Activated T-cell treated with anti-CD3 and anti-CD28 coated beads, Interleukin-2, amount 50 U/mL, for 24 hours (primary cell): Measurements from ENCODE around the gene BLOC1S3.

Experiments
- DNase-seq: peaks from one replicate; pipeline ENCODE4 v3.0.0-alpha.2; 2020
- H3K27ac Mint-ChIP-seq: 2 replicates; pipeline ENCODE4 v1.8.0; 2020; ENCODE audit warnings: mild to moderate bottlenecking, mixed read lengths
- H3K27me3 Mint-ChIP-seq: 2 replicates; pipeline ENCODE4 v1.8.0; 2020; ENCODE audit warnings: mixed read lengths
- H3K36me3 Mint-ChIP-seq: 2 replicates; pipeline ENCODE4 v1.8.0; 2020; ENCODE audit warnings: low read depth, mixed read lengths
- H3K4me1 Mint-ChIP-seq: 2 replicates; pipeline ENCODE4 v1.8.0; 2020; ENCODE audit warnings: low read depth, mixed read lengths
- H3K4me3 Mint-ChIP-seq: 2 replicates; pipeline ENCODE4 v1.8.0; 2020; ENCODE audit warnings: mild to moderate bottlenecking, moderate library complexity, mixed read lengths
- H3K9me3 Mint-ChIP-seq: 2 replicates; pipeline ENCODE4 v1.8.0; 2020; ENCODE audit warnings: mixed read lengths

BLOC1S3 gene

DNA sequence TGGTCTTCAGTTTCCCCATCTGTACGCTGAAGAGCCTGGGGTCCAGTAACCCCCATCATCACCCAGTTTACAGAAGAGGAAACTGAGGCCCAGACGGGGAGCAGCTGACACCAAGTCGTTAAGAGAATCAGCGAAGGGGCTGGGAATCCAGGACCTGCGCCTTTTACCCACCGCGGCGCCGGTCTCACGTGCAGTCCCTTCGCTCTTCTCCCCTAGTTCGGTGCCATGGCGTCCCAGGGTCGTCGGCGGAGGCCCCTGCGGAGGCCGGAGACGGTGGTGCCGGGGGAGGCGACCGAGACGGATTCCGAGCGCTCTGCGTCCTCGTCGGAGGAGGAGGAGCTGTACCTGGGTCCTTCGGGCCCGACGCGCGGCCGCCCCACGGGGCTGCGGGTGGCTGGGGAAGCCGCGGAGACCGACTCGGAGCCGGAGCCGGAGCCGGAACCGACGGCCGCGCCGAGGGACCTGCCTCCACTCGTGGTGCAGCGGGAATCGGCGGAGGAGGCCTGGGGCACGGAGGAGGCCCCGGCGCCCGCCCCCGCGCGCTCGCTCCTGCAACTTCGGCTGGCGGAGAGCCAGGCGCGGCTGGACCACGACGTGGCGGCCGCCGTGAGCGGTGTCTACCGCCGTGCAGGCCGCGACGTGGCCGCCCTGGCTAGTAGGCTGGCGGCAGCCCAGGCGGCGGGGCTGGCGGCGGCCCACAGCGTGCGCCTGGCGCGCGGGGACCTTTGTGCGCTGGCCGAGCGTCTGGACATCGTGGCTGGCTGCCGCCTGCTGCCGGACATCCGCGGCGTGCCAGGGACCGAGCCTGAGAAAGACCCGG, 698 bp downstream of the BLOC1S3 start:
- no peaks in the 10 kb centered on the region for H3K9me3 Mint-ChIP-seq
- peak overlapping the region; percentile 95 for H3K4me3 Mint-ChIP-seq
- H3K36me3 Mint-ChIP-seq, result peaks cover 25% of the 10 kb centered on the region
- H3K27me3 Mint-ChIP-seq, result no peaks in the 10 kb centered on the region
- DNase-seq, result peak; percentile 70
- H3K4me1 Mint-ChIP-seq, result peaks cover 34% of the 10 kb centered on the region
- peak overlapping the region; percentile 97 for H3K27ac Mint-ChIP-seq

DNA sequence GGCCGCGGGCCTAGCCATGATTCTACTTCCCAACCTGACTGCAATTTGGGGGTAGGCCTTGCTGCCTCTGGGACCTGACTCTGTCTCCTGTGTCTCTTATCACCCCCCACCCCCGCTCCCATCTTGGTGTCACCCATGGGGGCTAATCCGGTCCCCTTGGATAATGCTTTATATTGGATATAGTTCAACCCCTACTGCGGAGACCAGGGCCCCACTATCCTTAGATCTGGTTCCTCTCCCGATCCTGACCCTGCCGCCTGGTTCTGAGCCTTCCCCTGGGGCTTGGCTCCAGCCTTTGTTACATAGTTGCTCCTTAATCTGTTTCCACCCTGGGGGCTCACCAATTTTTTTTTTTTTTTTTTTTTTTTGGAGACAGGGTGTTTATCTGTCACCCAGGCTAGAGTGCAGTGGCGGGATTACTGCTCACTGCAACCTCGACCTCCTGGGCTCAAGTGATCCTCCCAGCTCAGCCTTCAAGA, 1.3 kb downstream of the BLOC1S3 start:
- DNase-seq, result no peak
- H3K9me3 Mint-ChIP-seq, result no peaks in the 10 kb centered on the region
- peak overlapping the region; percentile 80 for H3K4me3 Mint-ChIP-seq
- peaks cover 34% of the 10 kb centered on the region for H3K4me1 Mint-ChIP-seq
- peak overlapping the region; percentile 84 for H3K27ac Mint-ChIP-seq
- peaks cover 25% of the 10 kb centered on the region for H3K36me3 Mint-ChIP-seq
- no peaks in the 10 kb centered on the region for H3K27me3 Mint-ChIP-seq

DNA sequence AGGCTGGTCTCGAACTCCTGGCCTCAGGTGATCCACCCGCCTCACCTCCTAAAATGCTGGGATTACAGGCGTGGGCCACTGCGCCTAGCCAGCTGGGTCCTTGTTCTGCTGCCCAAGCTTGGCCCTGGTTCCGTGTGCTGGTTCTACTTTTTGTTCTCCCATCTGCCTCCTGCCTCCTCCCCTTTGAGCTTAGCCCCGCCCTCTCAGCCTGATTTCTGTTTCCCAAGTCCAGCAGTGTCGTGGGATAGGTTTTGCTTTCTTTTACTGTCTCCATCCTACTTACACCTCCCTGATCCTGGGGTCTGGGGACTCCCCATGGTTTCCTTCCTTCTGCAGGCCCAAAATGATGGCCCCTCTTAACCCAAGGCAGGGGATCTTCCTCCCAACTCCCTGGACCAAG, 2.4 kb downstream of the BLOC1S3 start:
- no peak for DNase-seq
- Mint-ChIP-seq H3K9me3 (no peaks in the 10 kb centered on the region), H3K4me3 (peak overlapping the region; percentile 80), H3K4me1 (peaks cover 28% of the 10 kb centered on the region), H3K27me3 (no peaks in the 10 kb centered on the region), H3K27ac (peak overlapping the region; percentile 80), H3K36me3 (peaks cover 25% of the 10 kb centered on the region)

- peaks cover 22% of the 10 kb centered on the region for H3K36me3 Mint-ChIP-seq
- H3K27me3 Mint-ChIP-seq, result no peaks in the 10 kb centered on the region
- H3K4me1 Mint-ChIP-seq, result peaks cover 23% of the 10 kb centered on the region
- H3K4me3 Mint-ChIP-seq, result no peak overlapping the region
- H3K9me3 Mint-ChIP-seq, result no peaks in the 10 kb centered on the region
- H3K27ac Mint-ChIP-seq, result no peak overlapping the region
- DNase-seq, result no peak
These were observed 4.2 kb downstream of the BLOC1S3 start for GRCh38 chr19:45182758-45183157.

- peaks cover 15% of the 10 kb centered on the region for H3K36me3 Mint-ChIP-seq
- no peak overlapping the region for H3K27ac Mint-ChIP-seq
- no peaks in the 10 kb centered on the region for H3K9me3 Mint-ChIP-seq
- no peaks in the 10 kb centered on the region for H3K27me3 Mint-ChIP-seq
- DNase-seq, result no peak
- H3K4me1 Mint-ChIP-seq, result peaks cover 22% of the 10 kb centered on the region
- H3K4me3 Mint-ChIP-seq, result no peak overlapping the region
These were observed 5.5 kb downstream of the BLOC1S3 start for GRCh38 chr19:45184115-45184514.

DNA sequence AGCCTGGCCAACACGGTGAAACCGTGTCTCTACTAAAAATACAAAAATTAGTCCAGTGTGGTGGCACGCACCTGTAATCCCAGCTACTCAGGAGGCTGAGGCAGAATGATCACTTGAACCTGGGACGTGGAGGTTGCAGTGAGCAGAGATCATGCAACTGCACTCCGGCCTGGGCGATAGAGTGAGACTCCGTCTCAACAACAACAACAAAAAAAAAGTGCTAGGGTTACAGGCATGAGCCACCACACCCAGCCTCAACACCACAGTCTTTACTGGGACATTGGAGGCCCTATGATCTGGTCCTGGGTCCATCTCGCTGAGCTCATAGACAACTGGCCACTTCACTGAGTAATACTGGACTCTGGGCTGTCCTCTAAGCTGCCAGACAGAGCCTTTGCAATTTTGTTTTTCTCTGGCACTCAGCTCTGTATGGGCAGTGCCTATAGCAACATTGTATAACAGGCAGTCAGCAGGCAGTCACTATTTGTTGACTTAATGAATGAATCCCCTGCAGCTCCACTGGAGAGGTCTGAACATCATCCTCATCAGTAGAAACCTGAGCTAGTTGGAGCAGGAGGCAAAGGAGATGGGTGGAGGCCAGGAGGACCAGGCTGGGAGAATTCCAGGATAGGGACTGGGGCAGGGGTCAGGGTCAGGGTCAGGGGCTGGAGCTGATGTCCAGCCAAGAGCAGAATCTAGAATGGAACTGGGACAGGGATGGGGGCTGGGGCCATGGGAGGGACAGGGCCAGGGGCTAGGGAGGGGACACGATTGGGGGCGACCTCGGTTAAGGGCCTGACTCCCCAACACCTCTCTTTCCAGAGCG, 8.1 kb downstream of the BLOC1S3 start:
- no peak overlapping the region for H3K27ac Mint-ChIP-seq
- no peaks in the 10 kb centered on the region for H3K9me3 Mint-ChIP-seq
- H3K4me1 Mint-ChIP-seq, result peaks cover 3% of the 10 kb centered on the region
- H3K36me3 Mint-ChIP-seq, result peaks cover 2% of the 10 kb centered on the region
- H3K4me3 Mint-ChIP-seq, result no peak overlapping the region
- no peak for DNase-seq
- no peaks in the 10 kb centered on the region for H3K27me3 Mint-ChIP-seq

- no peak for DNase-seq
- Mint-ChIP-seq H3K27ac (no peak overlapping the region), H3K9me3 (no peaks in the 10 kb centered on the region)
These were observed 9.0 kb downstream of the BLOC1S3 start for GRCh38 chr19:45187421-45188100.

DNA sequence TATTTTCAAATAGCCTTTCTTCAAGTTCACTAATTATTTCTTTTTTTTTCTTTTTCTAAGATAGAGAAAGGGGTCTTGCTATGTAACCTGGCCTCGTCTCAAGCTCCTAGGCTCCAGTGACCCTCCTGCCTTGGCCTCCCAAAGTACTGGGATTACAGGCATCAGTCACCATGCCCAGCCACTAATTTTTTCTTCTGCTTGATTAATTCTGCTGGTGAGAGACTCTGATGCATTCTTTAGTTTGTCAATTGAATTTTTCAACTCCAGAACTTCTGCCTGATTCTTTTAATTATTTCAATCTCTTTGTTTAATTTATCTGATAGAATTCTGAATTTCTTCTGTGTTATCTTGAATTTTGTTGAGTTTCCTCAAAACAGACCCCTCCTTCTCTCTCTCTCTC, 11.4 kb downstream of the BLOC1S3 start:
- Mint-ChIP-seq H3K4me3 (no peak overlapping the region), H3K27me3 (no peaks in the 10 kb centered on the region), H3K9me3 (no peaks in the 10 kb centered on the region), H3K36me3 (peaks cover 2% of the 10 kb centered on the region), H3K27ac (no peak overlapping the region), H3K4me1 (peaks cover 3% of the 10 kb centered on the region)
- DNase-seq, result no peak

More at GRCh38 chr19:45187421-45188100, 9.0 kb downstream of the BLOC1S3 start:
- H3K36me3 Mint-ChIP-seq, result peaks cover 2% of the 10 kb centered on the region
- no peaks in the 10 kb centered on the region for H3K27me3 Mint-ChIP-seq
- H3K4me3 Mint-ChIP-seq, result no peak overlapping the region
- H3K4me1 Mint-ChIP-seq, result peaks cover 3% of the 10 kb centered on the region

DNA sequence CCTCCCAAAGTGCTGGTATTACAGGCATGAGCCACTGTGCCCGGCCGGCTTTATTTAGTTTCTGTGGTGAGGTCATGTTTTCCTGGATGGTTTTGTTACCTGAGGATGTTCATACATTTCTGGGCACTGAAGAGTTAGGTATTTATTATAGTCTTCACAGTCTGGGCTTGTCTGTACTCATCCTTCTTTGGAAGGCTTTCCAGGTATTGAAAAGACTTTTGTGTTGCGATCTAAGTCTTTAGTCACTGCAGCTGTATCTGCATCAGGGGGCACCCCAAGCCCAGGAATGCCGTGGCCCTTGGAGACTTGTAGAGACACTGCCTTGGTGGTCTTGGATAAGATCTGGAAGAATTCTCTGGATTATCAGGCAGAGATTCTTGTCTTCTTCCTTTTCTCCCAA, 12.8 kb downstream of the BLOC1S3 start:
- Mint-ChIP-seq H3K27me3 (no peaks in the 10 kb centered on the region), H3K4me1 (peaks cover 3% of the 10 kb centered on the region), H3K9me3 (no peaks in the 10 kb centered on the region), H3K4me3 (no peak overlapping the region), H3K27ac (no peak overlapping the region), H3K36me3 (peaks cover 2% of the 10 kb centered on the region)
- DNase-seq, result no peak

- Mint-ChIP-seq H3K27me3 (no peaks in the 10 kb centered on the region), H3K9me3 (no peaks in the 10 kb centered on the region), H3K27ac (no peak overlapping the region), H3K4me1 (no peaks in the 10 kb centered on the region), H3K4me3 (no peak overlapping the region), H3K36me3 (no peaks in the 10 kb centered on the region)
- no peak for DNase-seq
These were observed 17.2 kb downstream of the BLOC1S3 start for GRCh38 chr19:45195764-45196163.

GRCh38 chr19:45200568-45200967, 22.0 kb downstream of the BLOC1S3 start:
- no peak overlapping the region for H3K27ac Mint-ChIP-seq
- H3K27me3 Mint-ChIP-seq, result no peaks in the 10 kb centered on the region
- no peaks in the 10 kb centered on the region for H3K4me1 Mint-ChIP-seq
- no peak for DNase-seq
- no peaks in the 10 kb centered on the region for H3K9me3 Mint-ChIP-seq
- H3K4me3 Mint-ChIP-seq, result no peak overlapping the region
- no peaks in the 10 kb centered on the region for H3K36me3 Mint-ChIP-seq

DNA sequence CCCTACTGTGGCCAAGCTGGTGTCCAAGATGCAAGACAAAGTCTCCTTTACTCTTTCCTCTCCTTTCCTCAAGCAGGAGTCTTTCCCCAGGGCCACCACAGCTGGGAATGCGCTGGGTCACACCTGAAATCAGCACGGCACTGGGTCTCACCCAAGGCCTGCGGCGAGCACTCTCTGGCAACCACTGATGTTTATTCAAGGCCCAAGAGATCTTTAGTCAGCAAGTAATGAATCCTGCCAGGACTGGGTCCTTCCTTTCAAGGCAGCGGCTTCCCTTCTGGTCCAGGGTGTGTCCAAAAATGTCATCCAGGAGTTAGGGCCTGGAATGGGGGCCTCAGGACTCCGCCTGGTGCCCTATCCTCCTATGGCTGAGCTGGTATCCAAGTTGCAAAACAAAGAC, 24.1 kb downstream of the BLOC1S3 start:
- no peak overlapping the region for H3K27ac Mint-ChIP-seq
- H3K9me3 Mint-ChIP-seq, result no peaks in the 10 kb centered on the region
- no peaks in the 10 kb centered on the region for H3K36me3 Mint-ChIP-seq
- H3K4me1 Mint-ChIP-seq, result no peaks in the 10 kb centered on the region
- DNase-seq, result no peak
- no peak overlapping the region for H3K4me3 Mint-ChIP-seq
- H3K27me3 Mint-ChIP-seq, result no peaks in the 10 kb centered on the region

GRCh38 chr19:45205810-45206209, 27.2 kb downstream of the BLOC1S3 start:
- no peaks in the 10 kb centered on the region for H3K36me3 Mint-ChIP-seq
- H3K9me3 Mint-ChIP-seq, result no peaks in the 10 kb centered on the region
- H3K4me3 Mint-ChIP-seq, result no peak overlapping the region

DNA sequence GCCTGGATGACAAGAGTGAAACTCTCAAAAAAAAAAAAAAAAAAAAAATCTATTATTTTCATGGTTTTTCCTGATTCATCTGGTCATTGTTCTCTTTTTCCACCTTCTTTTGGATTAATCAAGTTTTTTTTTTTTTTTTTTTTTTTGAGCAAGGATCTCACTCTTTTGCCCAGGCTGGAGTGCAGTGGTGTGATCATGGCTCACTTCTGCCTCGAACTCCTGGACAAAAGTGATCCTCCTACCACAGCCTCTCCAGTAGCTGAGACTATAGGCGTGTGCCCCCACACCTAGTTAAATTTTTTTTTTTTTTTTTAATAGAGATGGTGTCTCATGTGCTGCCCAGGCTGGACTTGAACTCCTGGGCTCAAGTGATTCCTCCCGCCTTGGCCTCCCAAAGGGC, 27.7 kb downstream of the BLOC1S3 start:
- no peaks in the 10 kb centered on the region for H3K36me3 Mint-ChIP-seq
- H3K9me3 Mint-ChIP-seq, result no peaks in the 10 kb centered on the region
- H3K4me3 Mint-ChIP-seq, result no peak overlapping the region
- no peak for DNase-seq
- H3K27me3 Mint-ChIP-seq, result peaks cover 3% of the 10 kb centered on the region
- no peaks in the 10 kb centered on the region for H3K4me1 Mint-ChIP-seq
- no peak overlapping the region for H3K27ac Mint-ChIP-seq

More at GRCh38 chr19:45205810-45206209, 27.2 kb downstream of the BLOC1S3 start:
- no peak overlapping the region for H3K27ac Mint-ChIP-seq
- H3K27me3 Mint-ChIP-seq, result no peaks in the 10 kb centered on the region
- DNase-seq, result no peak
- no peaks in the 10 kb centered on the region for H3K4me1 Mint-ChIP-seq
